Glutamatergic neuron (in vitro differentiated cells): Measurements from ENCODE around the gene TMEM141. TPM values are rescaled to one million over a fixed set of nuclear protein-coding genes. Genes with fewer than 3 reads are reported as not detected.

Experiments
- DNase-seq: peaks from one replicate; pipeline ENCODE4 v3.0.0; 2022
- H3K27ac Mint-ChIP-seq: one replicate; pipeline ENCODE4 v1.8.0; 2020; ENCODE audit warnings: mild to moderate bottlenecking, mixed read lengths, inconsistent platforms; ENCODE audit not compliant: unreplicated experiment
- H3K27me3 Mint-ChIP-seq: one replicate; pipeline ENCODE4 v1.8.0; 2020; ENCODE audit warnings: mild to moderate bottlenecking, moderate library complexity, mixed read lengths, inconsistent platforms; ENCODE audit not compliant: unreplicated experiment
- H3K36me3 Mint-ChIP-seq: one replicate; pipeline ENCODE4 v1.8.0; 2020; ENCODE audit warnings: mild to moderate bottlenecking, mixed read lengths, inconsistent platforms; ENCODE audit not compliant: unreplicated experiment
- H3K4me1 Mint-ChIP-seq: one replicate; pipeline ENCODE4 v1.8.0; 2020; ENCODE audit warnings: mild to moderate bottlenecking, low read depth, mixed read lengths, inconsistent platforms; ENCODE audit not compliant: unreplicated experiment
- H3K4me3 Mint-ChIP-seq: one replicate; pipeline ENCODE4 v1.8.0; 2020; ENCODE audit warnings: mild to moderate bottlenecking, mixed read lengths, inconsistent platforms; ENCODE audit not compliant: unreplicated experiment
- H3K9me3 Mint-ChIP-seq: one replicate; pipeline ENCODE4 v1.8.0; 2020; ENCODE audit warnings: mild to moderate bottlenecking, moderate library complexity, mixed read lengths, inconsistent platforms; ENCODE audit not compliant: unreplicated experiment
- CTCF ChIP-seq: fragments of 200-600 bp; sonication (generic); IDR thresholded peaks from one replicate; pipeline ENCODE4 v1.5.0; 2021; ENCODE audit not compliant: partially characterized antibody, unreplicated experiment
- total RNA-seq: library from RNA; stranded (reverse); fragmentation: NEBNext Ultra II Directional; extraction: Animal tissue kit (Norgen Biotek cat#: 25700); gene quantifications from one replicate; pipeline ENCODE4 v1.2.1, GENCODE V29; 2021; ENCODE audit not compliant: unreplicated experiment

Gene TMEM141
- total RNA-seq, 1 donor from 2014 or later, result 46.1 TPM

DNA sequence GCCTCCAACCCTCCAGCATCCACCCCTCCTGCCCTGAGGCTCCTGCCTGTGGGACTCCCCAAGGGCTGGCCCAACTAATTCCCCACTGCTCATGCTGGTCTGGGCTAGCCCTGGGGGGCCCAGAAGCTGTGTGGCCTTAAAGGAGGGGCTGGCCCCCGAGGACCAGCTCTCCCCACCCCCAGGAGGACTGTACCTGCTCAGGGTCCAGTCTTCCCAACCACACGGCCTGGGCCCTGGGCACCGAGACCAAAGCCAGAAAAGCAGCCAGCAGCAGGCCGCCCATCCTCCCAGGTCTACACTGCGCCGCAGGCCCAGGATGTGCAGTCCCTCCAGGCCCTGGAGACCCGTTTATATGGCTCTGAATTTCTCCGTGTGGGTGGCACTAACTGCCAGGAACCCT, 42.9 kb upstream of the TMEM141 start, which contains the start of gene LCN6:
TSS of gene LCN6 (minus strand) at position 325 of the 400 bp plus-strand sequence. CDS start at position 283, 42 bp downstream.
- Mint-ChIP-seq H3K9me3 (peaks cover 3% of the 10 kb centered on the region), H3K4me3 (peak within 1 kb of the TSS; percentile 55), H3K4me1 (no peaks in the 10 kb centered on the region), H3K27ac (no peak within 1 kb of the TSS), H3K36me3 (peaks cover 7% of the 10 kb centered on the region), H3K27me3 (no peaks in the 10 kb centered on the region)
- no peak for TF ChIP-seq CTCF
- DNase-seq, result no peak

DNA sequence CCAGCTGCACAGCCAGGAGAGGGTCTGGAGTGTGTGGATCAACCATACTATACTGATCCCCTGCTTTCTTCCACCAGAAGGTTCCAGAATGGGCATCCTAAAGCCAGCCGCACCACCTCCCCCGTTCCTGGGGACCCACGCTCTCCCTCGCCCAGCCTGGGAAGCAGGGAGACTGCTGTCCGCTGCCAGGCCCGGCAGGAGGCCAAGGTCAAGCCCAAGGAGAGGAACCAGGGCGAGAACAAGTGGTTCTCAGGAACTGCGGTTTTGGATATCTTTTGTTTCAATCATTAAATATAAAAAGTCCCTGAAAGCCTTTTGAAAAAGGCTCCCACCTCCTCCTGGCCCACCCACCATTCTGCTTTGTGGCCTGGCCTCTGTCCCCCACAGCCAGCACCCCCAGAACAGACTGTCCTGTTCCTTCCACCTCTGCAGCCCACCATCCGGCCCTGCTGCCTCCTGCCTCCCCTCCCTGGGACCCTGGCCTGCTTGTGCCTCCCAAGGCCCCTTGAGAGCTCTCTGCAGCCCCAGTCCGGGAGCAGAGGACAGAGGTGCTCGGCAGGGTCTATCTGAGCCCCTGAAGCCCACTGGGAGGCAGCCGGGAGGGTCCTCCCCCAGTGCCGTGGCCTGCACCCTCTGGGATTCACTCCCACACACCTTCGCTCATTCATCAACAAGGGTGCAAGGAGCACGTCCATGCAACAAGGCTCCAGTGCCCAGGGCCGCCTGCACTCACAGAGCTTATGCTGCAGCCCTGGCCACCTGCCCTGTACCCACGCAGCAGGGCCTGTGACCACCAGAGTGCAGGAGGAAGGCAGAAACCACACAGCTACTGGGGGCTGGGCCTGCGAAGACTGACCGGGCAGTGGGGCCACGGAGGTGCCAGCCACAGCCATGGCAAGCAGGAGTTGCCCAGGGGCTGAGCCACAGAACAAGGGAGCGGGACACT, 42.2 kb upstream of the TMEM141 start:
- peaks cover 3% of the 10 kb centered on the region for H3K9me3 Mint-ChIP-seq

DNA sequence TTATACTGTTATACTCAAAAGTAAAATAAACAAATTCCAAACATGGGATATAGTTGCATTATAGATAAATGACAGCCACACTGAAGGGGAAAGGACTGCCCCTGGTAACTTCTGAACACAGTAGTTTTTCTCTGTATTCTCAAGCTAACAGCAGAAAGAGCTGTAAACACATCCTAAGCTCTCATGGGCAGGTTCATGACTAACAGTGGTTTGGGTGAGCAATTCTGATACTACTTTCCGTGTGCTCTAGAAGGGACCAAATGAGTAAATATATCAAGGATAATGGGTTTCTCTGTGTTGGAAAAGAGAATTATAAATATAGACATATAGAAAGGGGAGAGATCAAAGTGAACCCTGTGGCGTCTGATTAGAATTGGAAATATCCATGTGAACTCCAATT, 40.6 kb upstream of the TMEM141 start:
- H3K27me3 Mint-ChIP-seq, result peaks cover 2% of the 10 kb centered on the region
- DNase-seq, result no peak
- H3K4me3 Mint-ChIP-seq, result no peak overlapping the region
- no peak for TF ChIP-seq CTCF
- H3K36me3 Mint-ChIP-seq, result peaks cover 7% of the 10 kb centered on the region
- no peaks in the 10 kb centered on the region for H3K4me1 Mint-ChIP-seq
- H3K27ac Mint-ChIP-seq, result no peak overlapping the region
- H3K9me3 Mint-ChIP-seq, result peaks cover 4% of the 10 kb centered on the region

More for the DNA sequence above, 42.2 kb upstream of the TMEM141 start:
- peak overlapping the region; percentile 55 for H3K4me3 Mint-ChIP-seq
- H3K4me1 Mint-ChIP-seq, result no peaks in the 10 kb centered on the region
- no peak overlapping the region for H3K27ac Mint-ChIP-seq
- no peak for DNase-seq
- no peaks in the 10 kb centered on the region for H3K27me3 Mint-ChIP-seq
- peaks cover 7% of the 10 kb centered on the region for H3K36me3 Mint-ChIP-seq
- no peak for TF ChIP-seq CTCF

DNA sequence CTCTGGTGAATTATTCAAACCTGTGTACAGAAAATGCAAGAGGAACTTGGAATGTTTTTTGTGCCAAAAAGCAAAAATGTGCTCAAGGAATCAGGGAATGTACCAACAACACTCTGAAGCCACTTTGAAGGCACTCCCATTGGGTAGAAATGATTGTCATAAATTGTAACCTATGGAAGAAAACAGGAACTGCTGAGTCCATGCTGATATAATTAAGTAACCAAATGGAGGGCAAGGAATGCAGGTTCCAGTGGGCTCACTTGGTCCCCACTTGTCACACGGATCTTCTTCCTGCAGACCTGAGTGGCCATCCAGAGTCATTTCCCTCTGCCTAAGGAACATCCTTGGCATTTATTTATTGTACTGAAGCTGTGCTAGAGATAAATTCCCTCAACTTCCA, 39.9 kb upstream of the TMEM141 start:
- H3K9me3 Mint-ChIP-seq, result peaks cover 10% of the 10 kb centered on the region
- no peak for DNase-seq
- no peak for TF ChIP-seq CTCF
- no peak overlapping the region for H3K4me3 Mint-ChIP-seq
- H3K27ac Mint-ChIP-seq, result no peak overlapping the region
- H3K4me1 Mint-ChIP-seq, result no peaks in the 10 kb centered on the region
- peaks cover 7% of the 10 kb centered on the region for H3K36me3 Mint-ChIP-seq
- peaks cover 3% of the 10 kb centered on the region for H3K27me3 Mint-ChIP-seq

DNA sequence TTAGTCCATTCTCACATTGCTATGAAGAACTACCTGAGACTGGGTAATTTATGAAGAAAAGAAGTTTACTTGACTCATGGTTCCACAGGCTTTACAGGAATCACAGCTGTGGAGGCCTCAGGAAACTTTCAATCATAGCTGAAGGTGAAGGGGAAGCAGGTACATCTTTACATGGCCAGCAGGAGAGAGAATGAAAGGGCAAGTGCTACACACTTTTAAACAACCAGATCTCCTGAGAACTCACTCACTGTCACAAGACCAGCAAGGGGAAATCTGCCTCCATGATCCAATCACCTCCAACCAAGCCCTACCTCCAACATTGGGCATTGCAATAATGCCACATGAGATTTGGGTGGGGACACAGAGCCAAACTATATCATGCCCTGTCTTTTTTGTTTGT, 39.3 kb upstream of the TMEM141 start:
- H3K4me3 Mint-ChIP-seq, result no peak overlapping the region
- no peak for TF ChIP-seq CTCF
- DNase-seq, result no peak
- no peaks in the 10 kb centered on the region for H3K4me1 Mint-ChIP-seq
- peaks cover 3% of the 10 kb centered on the region for H3K27me3 Mint-ChIP-seq
- H3K27ac Mint-ChIP-seq, result no peak overlapping the region
- peaks cover 11% of the 10 kb centered on the region for H3K9me3 Mint-ChIP-seq
- H3K36me3 Mint-ChIP-seq, result peaks cover 7% of the 10 kb centered on the region
